WI38 (cell line): ENCODE data around the gene CC2D1A.
"Not testable (repeated sequence)": the region's sequence is repeated elsewhere in the genome, so short reads cannot be mapped to it uniquely, and the experiment has no call there.

Experiments
- H3K4me3 ChIP-seq: 2 replicates; pipeline ENCODE4 v1.5.1; 2011; ENCODE audit warnings: low read depth, mild to moderate bottlenecking, control low read depth, low read length
- TF ChIP-seq, protein P1 (sequence below): IDR thresholded peaks from 2 replicates; pipeline ENCODE4 v1.5.1; 2012; ENCODE audit warnings: low read depth, mild to moderate bottlenecking, control low read depth, low read length

Gene CC2D1A

DNA sequence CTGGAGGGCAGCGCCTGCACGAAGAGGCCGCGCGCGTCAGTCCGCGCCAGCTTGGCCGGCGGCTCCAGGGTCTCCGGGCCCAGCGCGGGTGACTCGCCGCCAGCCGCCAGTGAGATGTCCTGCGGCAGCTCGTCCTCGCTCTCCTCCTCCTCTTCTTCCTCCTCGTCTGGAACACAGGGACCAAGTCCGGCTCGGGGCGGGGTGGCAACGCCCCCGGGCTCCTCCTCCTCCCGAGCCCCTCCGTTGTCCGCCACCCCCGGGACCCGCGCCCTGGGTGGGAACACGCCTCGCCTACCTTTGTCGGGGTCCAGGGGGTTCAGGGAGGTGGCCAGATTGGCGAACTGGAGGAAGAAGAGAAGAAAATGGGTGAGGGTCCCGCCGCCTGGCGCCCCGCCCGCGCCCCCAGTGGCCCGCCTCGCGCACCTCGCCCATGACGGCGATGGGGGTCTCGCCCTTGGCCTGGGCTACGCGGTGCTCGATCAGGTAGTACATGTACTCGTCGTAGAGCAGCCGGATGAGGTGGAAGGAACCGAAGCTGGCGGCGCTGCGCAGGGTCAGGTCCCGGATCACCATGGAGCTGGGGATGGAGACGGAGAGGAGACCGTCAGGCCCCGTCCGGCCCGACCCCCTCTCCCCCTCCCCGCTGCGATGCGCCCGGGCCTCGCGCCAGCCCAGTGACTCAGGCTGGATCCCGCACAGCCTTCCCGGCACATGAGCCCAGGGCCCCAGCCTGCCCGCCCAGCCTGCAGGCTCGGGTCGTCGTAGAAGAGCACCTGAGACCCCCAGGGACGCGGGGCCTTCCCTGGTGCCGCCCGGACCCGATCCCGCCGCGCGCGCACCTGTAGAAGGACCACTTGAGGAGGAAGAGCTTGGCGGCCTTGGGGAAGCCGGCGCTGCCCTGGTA lies 57.0 kb downstream of the CC2D1A start:
- H3K4me3 ChIP-seq: no peak overlapping the region
- TF ChIP-seq, protein P1, sequence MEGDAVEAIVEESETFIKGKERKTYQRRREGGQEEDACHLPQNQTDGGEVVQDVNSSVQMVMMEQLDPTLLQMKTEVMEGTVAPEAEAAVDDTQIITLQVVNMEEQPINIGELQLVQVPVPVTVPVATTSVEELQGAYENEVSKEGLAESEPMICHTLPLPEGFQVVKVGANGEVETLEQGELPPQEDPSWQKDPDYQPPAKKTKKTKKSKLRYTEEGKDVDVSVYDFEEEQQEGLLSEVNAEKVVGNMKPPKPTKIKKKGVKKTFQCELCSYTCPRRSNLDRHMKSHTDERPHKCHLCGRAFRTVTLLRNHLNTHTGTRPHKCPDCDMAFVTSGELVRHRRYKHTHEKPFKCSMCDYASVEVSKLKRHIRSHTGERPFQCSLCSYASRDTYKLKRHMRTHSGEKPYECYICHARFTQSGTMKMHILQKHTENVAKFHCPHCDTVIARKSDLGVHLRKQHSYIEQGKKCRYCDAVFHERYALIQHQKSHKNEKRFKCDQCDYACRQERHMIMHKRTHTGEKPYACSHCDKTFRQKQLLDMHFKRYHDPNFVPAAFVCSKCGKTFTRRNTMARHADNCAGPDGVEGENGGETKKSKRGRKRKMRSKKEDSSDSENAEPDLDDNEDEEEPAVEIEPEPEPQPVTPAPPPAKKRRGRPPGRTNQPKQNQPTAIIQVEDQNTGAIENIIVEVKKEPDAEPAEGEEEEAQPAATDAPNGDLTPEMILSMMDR: no peak

DNA sequence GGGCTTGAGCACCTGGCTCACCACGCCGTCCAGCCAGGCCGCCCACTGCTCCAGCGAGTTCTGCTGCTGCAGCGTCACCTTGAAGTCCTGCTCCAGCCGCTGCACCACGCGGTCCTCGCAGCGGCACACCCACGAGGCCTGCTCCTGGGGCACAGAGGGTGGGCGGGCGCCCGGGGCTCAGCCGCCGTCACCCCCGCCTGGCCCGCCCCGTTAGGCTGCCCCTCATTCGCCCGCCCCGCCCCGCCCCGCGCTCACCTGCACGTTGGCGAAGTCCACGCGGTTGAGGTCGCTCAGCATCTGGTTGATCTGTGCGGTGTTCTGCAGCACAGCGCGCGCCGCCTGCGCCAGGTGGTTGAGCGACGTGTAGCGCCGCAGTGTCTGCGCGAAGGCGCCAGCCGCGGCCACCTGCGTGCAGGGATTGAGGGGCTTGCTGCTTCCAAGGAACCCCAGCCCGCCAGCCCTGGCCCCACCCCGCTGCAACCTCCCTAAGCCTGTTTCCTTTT lies 57.7 kb downstream of the CC2D1A start:
- TF ChIP-seq, protein P1: no peak
- H3K4me3 ChIP-seq: no peak overlapping the region

DNA sequence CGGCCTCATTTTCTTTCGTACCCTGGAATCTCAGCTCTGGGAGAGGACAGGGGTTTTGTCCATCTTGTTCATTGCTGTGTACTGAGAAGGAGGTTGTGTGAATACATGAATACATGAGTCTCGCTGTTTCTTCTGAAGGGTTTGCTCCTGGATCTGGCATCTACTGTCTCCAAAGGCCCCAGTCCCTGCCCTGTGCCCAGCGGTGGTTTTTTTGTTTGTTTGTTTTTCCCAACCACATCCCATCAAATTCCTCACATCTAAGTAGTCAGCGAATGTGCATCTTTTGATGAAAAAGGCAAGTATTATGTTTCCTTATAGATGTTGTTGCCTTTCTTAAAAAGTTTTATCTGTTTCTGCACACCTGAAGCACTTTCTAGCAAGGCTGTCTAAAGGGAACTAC lies 58.8 kb downstream of the CC2D1A start:
- TF ChIP-seq, protein P1: no peak

DNA sequence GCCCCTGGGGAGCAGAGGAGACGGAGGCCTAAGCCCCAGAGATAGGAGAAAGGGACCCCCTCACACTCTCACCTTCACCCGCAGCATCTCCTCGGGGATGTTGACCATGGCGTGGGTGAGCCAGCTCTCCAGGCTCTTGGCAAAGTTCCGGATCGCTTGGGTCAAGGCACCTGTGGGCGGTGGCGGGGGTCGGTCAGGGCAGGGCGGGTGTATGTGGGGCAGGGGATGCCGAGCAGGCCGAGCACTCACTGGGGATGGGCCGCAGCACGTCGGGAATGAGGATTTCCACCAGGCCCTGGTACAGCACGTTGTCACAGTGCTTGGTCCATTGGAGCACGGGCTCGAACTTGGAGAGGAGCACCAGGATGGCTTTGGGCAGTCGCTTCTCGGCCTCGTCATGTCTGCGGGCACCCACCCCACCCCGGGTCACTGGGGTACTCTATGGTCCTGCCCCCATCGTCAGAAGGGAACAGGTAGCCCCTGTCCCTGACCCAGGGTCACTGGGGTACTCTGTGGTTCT lies 59.4 kb downstream of the CC2D1A start:
- TF ChIP-seq, protein P1: no peak
- H3K4me3 ChIP-seq: no peak overlapping the region

More for the DNA sequence above, 58.8 kb downstream of the CC2D1A start:
- H3K4me3 ChIP-seq: no peak overlapping the region

DNA sequence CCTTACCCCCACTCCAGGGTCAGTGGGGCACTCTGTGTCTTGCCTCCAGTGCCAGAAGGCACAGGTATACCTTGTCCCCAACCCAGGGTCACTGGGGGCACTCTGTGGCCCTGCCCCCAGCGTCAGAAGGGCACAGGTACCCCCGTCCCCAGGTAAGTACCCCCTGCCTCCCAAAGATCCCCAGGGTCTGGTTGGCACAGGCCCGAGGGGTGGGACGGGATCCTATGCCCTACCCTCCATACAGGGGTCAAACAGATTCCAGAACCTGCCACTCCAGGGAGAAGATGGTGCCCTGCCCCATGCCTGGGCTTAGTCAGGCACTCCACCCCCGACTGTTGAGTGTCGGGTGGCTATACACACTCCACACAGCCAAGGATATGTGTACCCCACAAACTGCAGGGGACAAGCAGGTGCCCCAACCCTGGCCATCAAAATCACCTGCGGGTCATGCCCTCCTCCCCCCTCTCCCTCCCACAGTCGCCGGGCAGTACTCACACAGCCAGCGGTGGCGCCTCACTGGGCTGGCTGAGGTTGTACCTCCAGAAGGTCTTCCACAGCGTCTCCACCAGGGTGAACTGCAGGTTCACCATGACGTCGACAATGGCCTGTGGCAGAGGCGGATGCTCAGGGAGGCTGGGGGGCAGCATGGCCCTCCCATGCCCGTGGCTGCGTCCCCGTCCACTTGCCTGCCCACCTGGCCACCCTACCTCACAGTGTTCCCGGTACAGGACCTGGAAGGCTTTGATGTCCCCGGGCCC lies 60.1 kb downstream of the CC2D1A start:
- H3K4me3 ChIP-seq: no peak overlapping the region
- TF ChIP-seq, protein P1: no peak

DNA sequence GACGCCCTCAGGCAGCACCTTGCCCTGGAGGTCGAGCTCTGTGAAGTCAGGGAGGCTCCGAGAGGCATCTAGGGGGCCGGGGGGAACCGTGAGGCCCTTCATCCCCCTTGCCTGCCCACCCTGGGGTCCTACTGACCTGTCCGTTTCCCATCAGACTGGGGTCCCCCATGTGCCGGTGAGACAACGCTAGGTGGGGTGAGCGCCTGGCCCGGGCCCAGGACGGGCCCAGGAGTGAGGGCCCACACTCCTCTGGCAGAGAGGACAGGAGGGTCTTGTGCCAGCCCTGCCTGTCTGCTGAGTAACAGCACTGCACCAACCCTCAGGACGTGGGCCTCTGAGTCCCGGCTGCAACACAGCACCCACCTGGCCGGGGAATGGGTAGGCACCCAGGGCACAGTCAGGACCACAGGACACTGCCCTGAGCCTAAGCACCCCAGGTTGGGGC lies 60.7 kb downstream of the CC2D1A start:
- TF ChIP-seq, protein P1: no peak
- H3K4me3 ChIP-seq: no peak overlapping the region

DNA sequence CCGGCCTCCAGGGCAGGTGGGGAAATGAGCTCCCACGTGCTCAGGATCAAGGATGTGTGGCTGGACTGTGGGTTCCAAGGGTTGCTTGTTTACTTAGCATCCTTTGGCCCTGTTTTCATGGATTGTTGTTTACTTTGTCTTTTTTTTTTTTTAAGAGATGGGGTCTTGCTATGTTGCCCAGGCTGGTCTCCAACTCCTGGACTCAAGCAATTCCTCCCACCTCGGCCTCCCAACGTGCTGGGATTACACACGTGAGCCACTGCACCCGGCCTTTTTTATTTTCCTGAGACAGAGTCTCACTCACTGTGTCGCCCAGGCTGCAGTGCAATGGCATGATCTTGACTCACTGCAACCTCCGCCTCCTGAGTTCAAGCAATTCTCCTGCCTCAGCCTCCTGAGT lies 61.2 kb downstream of the CC2D1A start:
- not testable (repeated sequence) for H3K4me3 ChIP-seq
